ENCODE data around the gene TOM1L1. TPM values are rescaled to one million over a fixed set of nuclear protein-coding genes. Genes with fewer than 3 reads are reported as not detected.
"Not testable (repeated sequence)": the region's sequence is repeated elsewhere in the genome, so short reads cannot be mapped to it uniquely, and the experiment has no call there.

TOM1L1 gene
- total and polyA plus RNA-seq, 7 experiments from 2014 or later, result 0.19 TPM; not detected in 6

DNA sequence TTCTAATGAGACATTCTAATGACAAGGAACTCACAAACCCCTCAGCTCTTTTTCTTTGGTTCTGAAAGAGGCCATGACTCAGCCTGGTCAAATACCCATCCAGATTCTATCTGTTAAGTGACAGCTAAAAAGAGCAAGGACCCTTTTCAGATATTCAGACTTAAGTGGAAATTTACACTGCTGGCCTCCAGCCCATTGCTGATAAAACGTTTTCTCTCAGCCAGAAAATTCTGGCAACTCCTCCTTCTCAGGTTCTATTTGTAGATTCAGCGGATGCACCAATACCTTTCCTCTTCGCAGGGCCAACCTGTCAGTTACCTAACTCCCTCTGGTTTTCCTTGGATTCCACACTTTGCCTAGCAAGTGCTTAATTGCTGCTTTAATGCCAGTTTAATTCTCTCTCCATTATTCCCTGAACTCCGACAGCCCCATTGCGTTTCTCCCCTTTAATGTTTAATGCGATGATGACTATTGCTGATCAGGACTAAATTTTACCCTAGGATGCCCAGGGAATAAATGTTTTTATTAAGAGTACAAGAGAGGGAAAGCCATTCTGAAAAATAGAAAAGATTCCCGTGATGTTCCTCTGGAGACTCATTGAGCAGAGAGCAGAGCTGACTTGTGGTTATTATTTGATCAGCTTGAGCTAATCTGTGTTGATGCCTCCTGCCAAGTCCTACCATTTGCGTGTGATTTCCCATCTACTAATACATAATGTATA lies 35.9 kb upstream of the TOM1L1 start:
- no peaks in the 10 kb centered on the region for H3K9me3 Mint-ChIP-seq
- POLR2A ChIA-PET, result no interaction called here
- no peaks in the 10 kb centered on the region for H3K4me1 Mint-ChIP-seq
- no peak for ATAC-seq
- DNase-seq, result no peak
- H3K4me3 Mint-ChIP-seq, result no peak overlapping the region
- H3K4me3 ChIP-seq (ENCODE audit: low read length), result no peak overlapping the region
- no peaks in the 10 kb centered on the region for H3K4me1 ChIP-seq (ENCODE audit: control insufficient read depth in 2 of 2, insufficient read depth in 2 of 2, low read length in 2 of 2)
- CTCF ChIA-PET, result no interaction called here
- H3K36me3 ChIP-seq (ENCODE audit: control insufficient read depth in 2 of 3, insufficient read depth in 3 of 3, low read length in 3 of 3), result no peaks in the 10 kb centered on the region
- no peak overlapping the region for H3K27ac Mint-ChIP-seq
- H3K36me3 Mint-ChIP-seq, result no peaks in the 10 kb centered on the region
- peaks cover 0 to 11% (median 4%) of the 10 kb centered on the region in 5 donors for H3K27me3 Mint-ChIP-seq
- no peaks in the 10 kb centered on the region for H3K27me3 ChIP-seq (ENCODE audit: control insufficient read depth in 2 of 2, insufficient read depth in 2 of 2, low read length in 2 of 2)
- H3K9me3 ChIP-seq (ENCODE audit: control insufficient read depth in 2 of 3, low read length in 3 of 3), result no peaks in the 10 kb centered on the region
- no peak overlapping the region for H3K27ac ChIP-seq (ENCODE audit: low read depth, low read length)
- intact Hi-C loops (cut with micrococcal nuclease), result no loop called here

DNA sequence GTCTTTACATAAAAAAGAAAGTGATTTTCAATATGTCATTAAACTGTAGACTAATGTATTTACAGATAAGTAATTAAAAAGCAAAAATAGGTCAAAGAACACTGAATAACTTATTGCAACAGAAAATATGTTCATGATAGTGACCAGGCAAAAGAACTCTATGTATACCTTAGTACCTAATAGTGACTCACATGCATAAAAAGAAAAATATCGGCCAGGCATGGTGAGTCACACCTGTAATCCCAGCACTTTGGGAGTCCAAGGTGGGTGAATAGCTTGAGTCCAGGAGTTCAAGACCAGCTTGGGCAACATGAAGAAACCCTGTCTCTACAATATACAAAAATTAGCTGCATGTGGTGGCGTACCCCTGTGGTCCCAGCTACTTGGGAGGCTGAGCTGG lies 33.0 kb upstream of the TOM1L1 start:
- intact Hi-C loops (cut with micrococcal nuclease), result no loop called here
- CTCF ChIA-PET, result no interaction called here
- peaks cover 0 to 22% (median 11%) of the 10 kb centered on the region in 5 donors for H3K27me3 Mint-ChIP-seq

DNA sequence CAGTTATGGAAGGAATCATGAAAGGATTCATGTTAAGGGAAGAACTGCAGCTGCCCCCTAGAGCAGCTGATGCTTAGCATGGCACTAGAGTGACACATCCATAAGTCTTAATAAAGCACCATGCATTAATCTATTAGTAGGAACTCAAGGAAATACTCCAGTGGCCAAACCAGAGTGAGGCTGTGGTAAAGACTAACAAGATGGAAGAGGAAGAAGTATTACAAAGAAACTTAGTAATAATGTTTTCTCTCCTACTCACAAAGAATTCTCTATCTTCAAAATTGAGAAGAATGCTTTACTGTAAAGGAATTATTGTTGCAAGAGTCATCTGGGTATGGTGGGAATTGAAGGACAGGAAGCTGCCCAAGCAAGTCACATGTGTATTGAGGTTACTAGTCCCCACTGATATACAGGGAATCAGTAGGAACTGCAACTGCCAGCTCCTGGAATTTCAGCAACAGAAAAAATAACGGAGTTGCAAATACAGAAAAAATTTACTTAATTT lies 29.9 kb upstream of the TOM1L1 start:
- ATAC-seq (no peak), DNase-seq (no peak)
- H3K27ac ChIP-seq (ENCODE audit: low read depth, low read length), result no peak overlapping the region
- Mint-ChIP-seq H3K4me3 (no peak overlapping the region), H3K36me3 (no peaks in the 10 kb centered on the region), H3K9me3 (no peaks in the 10 kb centered on the region), H3K27ac (no peak overlapping the region), H3K27me3 (peaks cover 0 to 26% (median 12%) of the 10 kb centered on the region in 5 donors), H3K4me1 (no peaks in the 10 kb centered on the region)
- no peaks in the 10 kb centered on the region for H3K9me3 ChIP-seq (ENCODE audit: control insufficient read depth in 2 of 3, low read length in 3 of 3)
- no peaks in the 10 kb centered on the region for H3K27me3 ChIP-seq (ENCODE audit: control insufficient read depth in 2 of 2, insufficient read depth in 2 of 2, low read length in 2 of 2)
- no peaks in the 10 kb centered on the region for H3K36me3 ChIP-seq (ENCODE audit: control insufficient read depth in 2 of 3, insufficient read depth in 3 of 3, low read length in 3 of 3)
- H3K4me3 ChIP-seq (ENCODE audit: low read length), result no peak overlapping the region
- intact Hi-C loops (cut with micrococcal nuclease), result no loop called here
- H3K4me1 ChIP-seq (ENCODE audit: control insufficient read depth in 2 of 2, insufficient read depth in 2 of 2, low read length in 2 of 2), result no peaks in the 10 kb centered on the region
- ChIA-PET POLR2A (no interaction called here), CTCF (no interaction called here)

More for the DNA sequence above, 33.0 kb upstream of the TOM1L1 start:
- H3K9me3 Mint-ChIP-seq, result no peaks in the 10 kb centered on the region
- no peak for DNase-seq
- no peak overlapping the region for H3K4me3 Mint-ChIP-seq
- POLR2A ChIA-PET, result no interaction called here
- H3K4me1 Mint-ChIP-seq, result no peaks in the 10 kb centered on the region
- H3K36me3 Mint-ChIP-seq, result no peaks in the 10 kb centered on the region
- ATAC-seq, result no peak
- Histone ChIP-seq H3K27me3 (ENCODE audit: control insufficient read depth in 2 of 2, insufficient read depth in 2 of 2, low read length in 2 of 2) (no peaks in the 10 kb centered on the region), H3K9me3 (ENCODE audit: control insufficient read depth in 2 of 3, low read length in 3 of 3) (no peaks in the 10 kb centered on the region), H3K4me3 (ENCODE audit: low read length) (no peak overlapping the region), H3K27ac (ENCODE audit: low read depth, low read length) (no peak overlapping the region), H3K36me3 (ENCODE audit: control insufficient read depth in 2 of 3, insufficient read depth in 3 of 3, low read length in 3 of 3) (no peaks in the 10 kb centered on the region), H3K4me1 (ENCODE audit: control insufficient read depth in 2 of 2, insufficient read depth in 2 of 2, low read length in 2 of 2) (no peaks in the 10 kb centered on the region)
- no peak overlapping the region for H3K27ac Mint-ChIP-seq

DNA sequence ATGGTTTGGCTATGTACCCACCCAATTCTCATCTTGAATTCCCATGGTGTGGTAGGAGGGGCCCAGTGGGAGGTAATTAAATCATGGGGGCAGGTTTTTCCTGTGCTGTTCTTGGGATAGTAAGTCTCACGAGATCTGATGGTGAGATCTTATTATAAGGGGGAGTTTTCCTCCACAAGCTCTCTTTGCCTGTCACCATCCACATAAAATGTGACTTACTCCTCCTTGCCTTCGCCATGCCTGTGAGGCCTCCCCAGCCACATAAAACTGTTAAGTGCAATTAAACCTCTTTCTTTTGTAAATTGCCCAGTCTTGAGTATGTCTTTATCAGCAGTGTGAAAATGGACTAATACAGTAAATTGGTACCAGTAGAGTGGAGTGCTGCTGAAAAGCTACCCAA lies 24.7 kb upstream of the TOM1L1 start:
- not testable (repeated sequence) for ATAC-seq

DNA sequence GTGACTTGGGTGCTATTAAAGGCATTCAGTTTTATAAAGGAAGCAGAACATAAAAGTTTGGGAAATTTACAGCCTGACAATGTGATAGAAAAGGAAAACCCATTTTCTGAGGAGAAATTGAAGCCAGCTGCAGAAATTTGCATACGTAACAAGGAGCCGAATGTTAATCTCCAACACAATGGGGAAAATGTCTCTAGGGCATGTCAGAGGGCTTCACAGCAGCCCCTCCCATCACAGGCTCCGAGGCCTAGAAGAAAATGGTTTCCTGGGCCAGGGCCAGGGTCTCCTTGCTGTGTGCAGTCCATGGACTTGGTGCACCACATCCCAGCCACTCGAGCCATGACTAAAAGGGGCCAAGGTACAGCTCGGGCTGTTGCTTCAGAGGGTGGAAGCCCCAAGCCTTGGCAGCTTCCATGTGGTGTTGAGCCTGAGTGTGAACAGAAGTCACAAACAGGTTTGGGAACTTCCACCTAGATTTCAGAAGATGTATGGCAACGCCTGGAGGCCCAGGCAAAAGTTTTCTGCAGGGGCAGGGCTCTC lies 23.9 kb upstream of the TOM1L1 start:
- Histone ChIP-seq H3K27me3 (ENCODE audit: control insufficient read depth in 2 of 2, insufficient read depth in 2 of 2, low read length in 2 of 2) (no peaks in the 10 kb centered on the region), H3K36me3 (ENCODE audit: control insufficient read depth in 2 of 3, insufficient read depth in 3 of 3, low read length in 3 of 3) (no peaks in the 10 kb centered on the region), H3K27ac (ENCODE audit: low read depth, low read length) (no peak overlapping the region), H3K4me1 (ENCODE audit: control insufficient read depth in 2 of 2, insufficient read depth in 2 of 2, low read length in 2 of 2) (no peaks in the 10 kb centered on the region), H3K9me3 (ENCODE audit: control insufficient read depth in 2 of 3, low read length in 3 of 3) (no peaks in the 10 kb centered on the region), H3K4me3 (ENCODE audit: low read length) (no peak overlapping the region)
- CTCF ChIA-PET, result no interaction called here
- H3K9me3 Mint-ChIP-seq, result no peaks in the 10 kb centered on the region
- no peaks in the 10 kb centered on the region for H3K36me3 Mint-ChIP-seq
- POLR2A ChIA-PET, result no interaction called here
- peaks cover 0 to 30% (median 12%) of the 10 kb centered on the region in 5 donors for H3K27me3 Mint-ChIP-seq
- ATAC-seq (no peak), DNase-seq (no peak)
- intact Hi-C loops (cut with micrococcal nuclease), result no loop called here
- no peak overlapping the region for H3K27ac Mint-ChIP-seq
- H3K4me1 Mint-ChIP-seq, result no peaks in the 10 kb centered on the region
- no peak overlapping the region for H3K4me3 Mint-ChIP-seq

More for the DNA sequence above, 24.7 kb upstream of the TOM1L1 start:
- H3K9me3 Mint-ChIP-seq; H3K27ac ChIP-seq (ENCODE audit: low read depth, low read length); H3K4me3 Mint-ChIP-seq; H3K4me1 Mint-ChIP-seq; H3K36me3 Mint-ChIP-seq; H3K27me3 ChIP-seq (ENCODE audit: control insufficient read depth in 2 of 2, insufficient read depth in 2 of 2, low read length in 2 of 2); H3K4me1 ChIP-seq (ENCODE audit: control insufficient read depth in 2 of 2, insufficient read depth in 2 of 2, low read length in 2 of 2); POLR2A ChIA-PET; H3K4me3 ChIP-seq (ENCODE audit: low read length); H3K36me3 ChIP-seq (ENCODE audit: control insufficient read depth in 2 of 3, insufficient read depth in 3 of 3, low read length in 3 of 3); H3K27ac Mint-ChIP-seq; DNase-seq; H3K9me3 ChIP-seq (ENCODE audit: control insufficient read depth in 2 of 3, low read length in 3 of 3); intact Hi-C loops (cut with micrococcal nuclease); CTCF ChIA-PET: not testable (repeated sequence)
- peaks cover 0 to 32% (median 12%) of the 10 kb centered on the region in 5 donors for H3K27me3 Mint-ChIP-seq

DNA sequence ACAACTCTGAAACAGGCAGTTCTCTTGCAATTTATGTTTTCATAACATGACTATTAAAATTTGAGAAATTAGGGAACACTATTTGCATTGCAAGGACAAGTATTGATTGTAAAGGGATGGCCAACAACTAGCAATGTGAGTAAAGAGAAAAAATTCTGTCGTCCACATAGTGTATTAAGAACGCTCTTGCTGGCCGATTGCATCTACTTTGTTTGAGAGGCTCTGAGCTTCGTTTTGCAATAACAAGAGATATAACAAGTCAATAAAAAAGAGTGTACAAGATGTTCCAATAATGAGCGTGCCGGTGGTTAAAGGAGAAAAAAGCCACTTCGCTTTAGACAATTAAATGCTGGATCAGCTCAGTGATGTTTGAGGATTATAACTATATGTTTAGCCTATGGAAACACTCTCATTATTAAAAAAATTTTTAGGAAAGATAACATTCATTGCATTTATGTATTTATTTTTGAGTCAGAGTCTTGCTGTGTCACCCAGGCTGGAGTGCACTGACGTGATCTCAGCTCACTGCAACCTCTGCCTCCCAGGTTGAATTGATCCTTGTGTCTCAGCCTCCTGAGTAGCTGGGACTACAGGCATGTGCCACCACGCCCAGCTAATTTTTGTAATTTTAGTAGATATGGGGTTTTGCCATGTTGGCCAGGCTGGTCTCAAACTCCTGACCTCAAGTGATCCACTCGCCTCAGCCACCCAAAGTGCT lies 19.2 kb upstream of the TOM1L1 start:
- H3K4me1 Mint-ChIP-seq, result no peaks in the 10 kb centered on the region
- H3K27me3 ChIP-seq (ENCODE audit: control insufficient read depth in 2 of 2, insufficient read depth in 2 of 2, low read length in 2 of 2), result no peaks in the 10 kb centered on the region
- H3K27ac ChIP-seq (ENCODE audit: low read depth, low read length), result no peak overlapping the region
- H3K36me3 Mint-ChIP-seq, result no peaks in the 10 kb centered on the region
- no peaks in the 10 kb centered on the region for H3K9me3 ChIP-seq (ENCODE audit: control insufficient read depth in 2 of 3, low read length in 3 of 3)
- peaks cover 0 to 20% (median 9%) of the 10 kb centered on the region in 5 donors for H3K27me3 Mint-ChIP-seq
- intact Hi-C loops (cut with micrococcal nuclease), result no loop called here
- CTCF ChIA-PET, result no interaction called here
- POLR2A ChIA-PET, result no interaction called here
- H3K27ac Mint-ChIP-seq, result no peak overlapping the region
- DNase-seq (no peak), ATAC-seq (no peak)
- H3K4me3 Mint-ChIP-seq, result no peak overlapping the region
- no peaks in the 10 kb centered on the region for H3K9me3 Mint-ChIP-seq
- H3K36me3 ChIP-seq (ENCODE audit: control insufficient read depth in 2 of 3, insufficient read depth in 3 of 3, low read length in 3 of 3), result no peaks in the 10 kb centered on the region
- no peak overlapping the region for H3K4me3 ChIP-seq (ENCODE audit: low read length)
- H3K4me1 ChIP-seq (ENCODE audit: control insufficient read depth in 2 of 2, insufficient read depth in 2 of 2, low read length in 2 of 2), result no peaks in the 10 kb centered on the region

Data from naive thymus-derived CD4-positive, alpha-beta T cell (primary cell).